Adrenal gland (tissue), 5 donors: ENCODE measurements around the gene ZBED3.

Source experiments
- CTCF ChIP-seq, 6 experiments: fragments of 450-650 bp in 4 of 6; fragments of 200-600 bp in 2 of 6; sonication (generic) in 1 of 6; IDR thresholded peaks; 1 replicate in 5 of 6; 2 replicates in 1 of 6; pipeline versions ENCODE4 v1.5.1 to v1.8.0; 2016 to 2021; ENCODE audit warnings: antibody characterized with exemption in 6 of 6, mild to moderate bottlenecking in 2 of 6, moderate library complexity in 1 of 6
- POLR2A ChIP-seq, 2 donors: fragments of 450-650 bp; IDR thresholded peaks; one replicate each; pipeline ENCODE4 v1.6.1; 2017; ENCODE audit warnings: antibody characterized with exemption in 2 of 2, mild to moderate bottlenecking in 2 of 2, moderate library complexity in 1 of 2
- donor health status: DM: no; HTN: no; CAD: no.

- TF ChIP-seq CTCF (IDR thresholded peaks at IDR 0.05) (no peak), POLR2A (IDR thresholded peaks at IDR 0.05) (no peak)
These were observed 55.2 kb downstream of the ZBED3 start for GRCh38 chr5:77031891-77032290.
